NCI-H2107 (cell line): ENCODE data around the gene MAP3K8.
"Not testable (repeated sequence)": the region's sequence is repeated elsewhere in the genome, so short reads cannot be mapped to it uniquely, and the experiment has no call there.

Experiments used
- DNase-seq: peaks from one replicate; lab custom pipeline; 2025; lab: John Stamatoyannopoulos, UW

MAP3K8 gene

GRCh38 chr10:30422981-30423654 is 10.9 kb upstream of the MAP3K8 start:
- no peak for DNase-seq

DNA sequence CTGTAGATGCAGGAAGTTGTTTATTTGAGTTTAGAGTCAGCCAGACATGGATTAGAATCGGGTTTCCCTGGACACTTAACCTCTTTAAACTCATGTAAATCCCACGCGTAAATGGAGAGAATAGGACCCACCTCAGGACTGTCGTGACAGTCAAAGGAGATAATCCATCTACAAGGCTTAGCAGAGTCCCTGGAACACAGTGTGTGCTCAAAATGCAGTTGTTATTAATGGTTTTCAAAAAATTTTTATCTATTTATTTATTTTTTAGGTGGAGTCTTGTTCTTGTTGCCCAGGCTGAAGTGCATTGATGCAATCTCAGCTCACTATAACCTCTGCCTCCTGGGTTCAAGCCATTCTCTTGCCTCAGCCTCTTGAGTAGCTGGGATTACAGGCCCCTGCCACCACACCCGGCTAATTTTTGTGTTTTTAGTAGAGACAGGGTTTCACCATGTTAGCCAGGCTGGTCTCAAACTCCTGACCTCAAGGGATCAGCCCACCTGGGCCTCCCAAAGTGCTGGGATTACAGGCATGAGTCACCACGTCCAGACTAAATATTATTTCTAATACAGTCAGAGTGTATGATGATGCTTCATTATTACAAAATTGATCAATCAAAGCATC is 10.2 kb upstream of the MAP3K8 start:
- DNase-seq = not testable (repeated sequence)

GRCh38 chr10:30425336-30426075 is 8.5 kb upstream of the MAP3K8 start:
- no peak for DNase-seq

DNA sequence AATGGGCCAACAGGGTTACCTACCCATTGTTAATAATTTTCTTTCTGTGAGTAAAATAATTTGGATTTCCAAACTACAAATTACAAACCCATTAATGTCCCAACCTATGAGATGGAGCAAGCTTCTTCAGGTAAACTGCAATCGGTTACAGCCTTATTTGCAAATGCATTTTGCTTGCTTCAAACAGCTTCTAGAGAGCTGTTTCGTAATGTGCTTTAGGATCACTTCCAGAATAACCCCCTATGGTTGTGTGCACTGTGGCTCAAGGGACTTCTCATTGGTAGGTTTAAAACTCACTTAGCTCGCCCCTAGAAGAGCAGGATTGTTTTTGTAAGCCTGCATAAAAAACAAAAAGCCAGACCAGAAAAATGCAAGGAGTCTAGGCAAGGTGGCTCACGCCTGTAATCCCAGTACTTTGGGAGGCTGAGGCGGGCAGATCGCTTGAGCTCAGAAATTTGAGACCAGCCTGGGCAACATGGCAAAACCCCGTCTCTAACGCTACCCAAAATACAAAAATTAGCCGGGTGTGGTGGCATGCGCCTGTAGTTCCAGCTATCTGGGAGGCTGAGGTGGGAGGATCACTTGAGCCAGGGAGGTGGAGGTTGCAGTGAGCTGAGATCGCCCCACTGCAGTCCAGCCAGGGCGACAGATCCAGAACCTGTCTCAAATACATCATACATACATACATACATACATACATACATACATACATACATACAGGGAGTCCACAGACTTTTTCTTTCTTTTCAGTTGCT is 3.3 kb upstream of the MAP3K8 start:
- DNase-seq = no peak

- no peak for DNase-seq
Observed at GRCh38 chr10:30431435-30431911, 2.5 kb upstream of the MAP3K8 start.

- no peak for DNase-seq
Observed at GRCh38 chr10:30432622-30433305, 1.2 kb upstream of the MAP3K8 start.

- no peak for DNase-seq
Observed at GRCh38 chr10:30433306-30433729, 666 bp upstream of the MAP3K8 start.

DNA sequence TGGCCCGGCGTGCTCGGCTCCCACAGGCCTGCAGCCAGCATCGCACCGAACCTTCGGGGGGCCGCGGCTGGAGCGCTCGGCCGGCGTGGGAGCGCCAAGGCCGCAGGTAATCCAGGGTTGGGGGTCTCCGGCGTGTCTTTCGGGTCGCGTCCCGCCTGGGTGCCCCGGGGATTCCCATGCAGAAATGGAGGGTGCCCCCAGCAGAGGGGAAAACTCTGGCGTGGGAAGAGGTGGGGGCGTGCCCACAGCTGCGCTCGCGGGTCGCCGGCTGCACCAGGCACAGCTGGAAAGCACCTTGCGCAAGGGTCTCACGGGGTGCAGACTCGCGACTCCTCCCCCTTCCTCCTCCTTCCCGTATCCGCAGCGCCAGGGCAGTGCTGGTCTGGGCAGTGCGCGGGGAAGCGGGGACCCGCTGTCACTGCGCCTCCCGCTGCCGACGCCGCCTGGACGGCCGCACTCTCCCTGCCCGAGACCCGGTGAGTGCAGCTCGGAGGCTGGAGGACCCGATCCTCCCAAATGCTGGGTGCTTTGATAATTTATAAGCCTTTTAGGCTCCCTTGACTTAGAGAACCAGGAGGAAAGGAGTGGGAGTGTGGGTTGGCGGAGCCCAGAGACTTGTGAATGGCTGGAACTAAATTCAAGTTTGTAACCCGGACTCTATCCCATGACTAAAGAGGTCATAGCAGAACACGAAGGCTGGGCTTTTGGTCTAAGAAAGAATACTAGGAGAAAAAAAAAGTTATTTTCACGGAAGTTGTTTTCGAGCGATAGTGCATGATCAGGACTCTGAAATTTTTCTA is 489 bp downstream of the MAP3K8 start:
- no peak for DNase-seq

DNA sequence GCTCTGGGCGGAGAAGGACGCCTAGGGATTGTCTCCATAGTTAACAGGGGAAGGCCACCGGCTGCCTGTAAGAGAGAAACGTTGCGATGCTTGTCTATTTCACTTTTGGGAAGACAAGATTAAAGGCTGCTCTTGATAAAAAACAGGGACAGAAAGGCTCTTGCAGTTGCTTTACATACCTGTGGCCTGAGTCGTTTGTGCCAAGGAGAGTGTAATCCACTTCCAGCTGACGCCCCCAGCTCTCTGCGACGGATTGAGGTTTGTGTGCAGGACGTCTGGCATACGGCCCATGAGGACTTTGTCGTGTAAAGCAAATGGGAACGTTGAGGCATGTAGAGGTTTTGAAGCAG is 1.1 kb downstream of the MAP3K8 start:
- no peak for DNase-seq

DNA sequence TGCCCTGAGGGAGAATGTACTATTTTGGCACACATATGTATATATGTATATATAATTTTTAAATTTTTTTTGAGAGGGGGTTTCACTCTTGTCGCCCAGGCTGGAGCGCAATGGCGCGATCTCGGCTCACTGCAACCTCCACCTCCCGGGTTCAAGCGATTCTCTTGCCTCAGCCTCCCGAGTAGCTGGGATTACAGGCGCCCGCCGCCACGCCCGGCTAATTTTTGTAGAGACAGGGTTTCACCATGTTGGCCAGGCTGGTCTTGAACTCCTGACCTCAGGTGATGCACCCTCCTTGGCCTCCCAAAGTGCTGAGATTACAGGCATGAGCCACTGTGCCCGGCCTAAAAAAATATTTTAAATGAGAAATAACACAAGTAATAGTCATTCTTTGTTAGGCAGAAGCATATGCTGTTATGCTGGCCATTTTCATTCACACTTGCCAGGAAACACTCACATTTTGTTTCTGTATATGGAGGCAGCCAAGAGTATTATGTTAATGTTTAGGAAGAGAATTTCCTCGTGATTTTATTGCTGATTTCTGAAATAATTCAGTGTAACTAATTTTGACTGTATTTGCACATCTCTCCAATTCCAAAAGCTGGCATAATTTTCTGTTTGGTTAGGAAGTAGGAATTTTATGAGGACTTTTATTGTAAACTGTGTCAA is 1.6 kb downstream of the MAP3K8 start:
- DNase-seq = not testable (repeated sequence)

GRCh38 chr10:30436191-30436611 is 2.2 kb downstream of the MAP3K8 start:
- no peak for DNase-seq

DNA sequence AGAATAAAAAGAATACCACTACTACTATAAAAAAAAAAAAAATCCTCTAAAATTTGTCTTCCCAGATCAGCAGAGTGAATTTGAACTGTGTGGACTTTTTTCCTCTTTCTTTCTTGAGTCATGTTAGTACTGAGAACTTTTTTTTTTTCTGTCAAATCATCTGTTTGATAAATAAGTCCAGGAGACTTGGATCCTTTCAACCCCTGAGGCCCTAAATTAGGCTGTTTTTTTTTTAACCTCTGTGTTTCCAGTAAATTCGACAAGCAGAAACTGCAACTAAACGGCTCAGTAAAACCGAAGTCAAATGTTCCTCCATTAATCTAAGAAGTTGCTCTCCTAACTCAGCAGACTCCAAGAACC is 2.7 kb downstream of the MAP3K8 start:
- DNase-seq = no peak

GRCh38 chr10:30437031-30437841 is 3.3 kb downstream of the MAP3K8 start:
- no peak for DNase-seq

- DNase-seq = no peak
Observed at GRCh38 chr10:30438021-30438850, 4.3 kb downstream of the MAP3K8 start.

DNA sequence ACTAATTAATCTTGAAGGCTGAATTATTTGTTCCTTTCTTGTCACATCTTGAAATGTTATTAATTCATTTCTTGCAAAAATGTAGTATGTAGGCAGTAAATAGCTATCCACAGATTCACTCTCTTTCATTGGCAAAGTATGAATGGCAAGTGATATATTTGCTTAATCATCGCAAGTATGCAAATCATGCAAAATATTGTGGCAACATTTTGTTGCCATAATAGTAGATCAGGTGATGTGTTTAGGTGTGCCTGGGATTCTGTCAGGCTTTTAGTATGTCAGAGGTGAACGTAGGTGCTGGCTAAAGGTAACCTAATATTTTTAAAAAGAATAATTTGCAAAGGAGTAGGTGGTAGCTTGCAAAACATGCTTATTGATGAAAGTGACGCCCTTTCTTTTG is 5.9 kb downstream of the MAP3K8 start:
- DNase-seq = no peak

DNA sequence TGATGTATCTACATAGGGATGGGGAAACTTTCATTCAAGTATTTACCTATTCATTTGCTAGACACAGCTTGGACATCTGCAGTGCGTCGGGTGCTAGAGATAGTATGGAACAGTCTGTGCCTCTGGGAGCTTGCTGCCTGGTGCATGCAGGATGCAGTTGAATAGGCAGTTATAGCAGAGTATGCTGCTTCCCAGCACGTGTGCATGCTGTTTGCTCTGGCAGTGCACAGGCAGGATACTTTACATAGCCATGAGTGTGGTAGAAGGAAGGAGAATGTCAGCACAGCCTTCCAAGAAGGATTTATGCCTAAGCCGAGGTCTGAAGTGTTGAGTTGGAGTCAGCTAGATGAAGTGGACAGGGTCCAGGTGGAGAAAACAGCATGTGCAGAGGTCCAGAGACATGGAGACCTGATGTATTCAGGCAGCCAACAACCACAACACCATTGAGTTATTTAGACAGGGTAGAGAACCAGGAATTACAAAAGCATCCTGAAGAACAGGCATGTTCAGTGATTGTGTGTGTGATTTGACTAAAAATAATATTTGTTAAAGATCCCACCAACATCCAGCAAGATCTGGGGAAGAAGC is 8.1 kb downstream of the MAP3K8 start:
- DNase-seq = no peak

DNA sequence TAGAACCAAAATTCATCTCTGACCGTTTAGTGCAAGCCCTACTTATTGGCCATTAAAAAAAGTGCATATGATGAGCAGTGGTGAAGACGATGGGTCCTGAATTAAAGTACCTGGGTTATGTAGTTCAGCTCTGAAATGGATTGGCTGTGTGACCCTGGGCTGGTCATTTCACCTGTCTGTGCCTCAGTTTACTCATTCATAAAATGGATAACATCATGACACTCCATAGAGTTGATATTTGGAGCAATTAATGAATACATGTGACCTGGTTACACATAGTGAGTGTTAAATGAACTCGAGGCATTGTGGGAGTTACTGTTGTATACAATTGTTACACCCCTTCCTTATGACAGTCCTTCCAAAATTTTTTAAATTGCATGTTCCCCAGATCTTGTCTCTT is 9.1 kb downstream of the MAP3K8 start:
- DNase-seq = no peak

- DNase-seq = no peak
Observed at GRCh38 chr10:30445711-30446110, 11.7 kb downstream of the MAP3K8 start.
